Ramos (cell line): Measurements from ENCODE around the gene SLC26A11.
"Not testable (repeated sequence)": the region's sequence is repeated elsewhere in the genome, so short reads cannot be mapped to it uniquely, and the experiment has no call there.

ENCODE experiments used
- in situ Hi-C: fragments of 300-500 bp; cut with MboI; formaldehyde crosslinking; loops from one replicate; pipeline ENCODE4 v1.14.3; 2022; ENCODE audit warnings: low sequenced_read_pairs; ENCODE audit not compliant: unreplicated experiment

Gene SLC26A11

DNA sequence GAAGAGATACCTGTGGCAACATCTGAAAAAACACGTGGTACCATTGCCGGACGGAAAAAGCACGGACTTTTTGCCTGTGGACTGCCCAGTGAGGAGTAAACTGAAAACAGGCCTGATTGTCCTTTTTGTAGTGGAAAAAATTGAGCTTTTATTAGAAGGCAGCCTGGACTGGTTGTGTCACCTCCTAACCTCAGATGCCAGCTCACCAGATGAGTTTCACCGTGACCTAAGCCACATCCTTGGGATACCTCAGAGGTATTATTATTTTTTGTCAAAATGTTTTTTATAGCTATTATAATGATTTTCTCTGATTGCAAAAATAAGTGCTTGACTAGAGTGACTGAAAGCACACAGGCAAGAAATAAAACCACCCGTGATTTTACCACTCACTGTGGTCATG lies 75.3 kb downstream of the SLC26A11 start:
- in situ Hi-C loops, result no loop called here

DNA sequence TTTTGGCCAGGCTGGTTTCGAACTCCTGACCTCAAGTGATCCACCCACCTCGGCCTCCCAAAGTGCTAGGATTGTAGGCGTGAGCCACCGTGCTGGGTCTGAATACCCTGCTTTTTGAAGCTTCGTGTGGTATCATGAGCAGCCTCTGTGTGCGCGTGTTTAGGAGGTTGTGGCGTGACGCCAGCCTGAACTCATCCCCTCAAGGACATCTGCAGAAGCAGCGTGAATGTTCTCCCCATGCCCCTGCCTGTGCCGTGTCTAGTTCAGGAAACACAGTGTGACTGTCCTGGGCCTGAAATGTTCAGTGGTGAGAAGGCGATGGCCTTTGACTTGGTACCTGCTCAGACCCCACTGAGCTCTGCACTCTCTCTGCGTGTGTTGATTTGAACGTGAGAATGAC lies 76.0 kb downstream of the SLC26A11 start:
- in situ Hi-C loops, result no loop called here

DNA sequence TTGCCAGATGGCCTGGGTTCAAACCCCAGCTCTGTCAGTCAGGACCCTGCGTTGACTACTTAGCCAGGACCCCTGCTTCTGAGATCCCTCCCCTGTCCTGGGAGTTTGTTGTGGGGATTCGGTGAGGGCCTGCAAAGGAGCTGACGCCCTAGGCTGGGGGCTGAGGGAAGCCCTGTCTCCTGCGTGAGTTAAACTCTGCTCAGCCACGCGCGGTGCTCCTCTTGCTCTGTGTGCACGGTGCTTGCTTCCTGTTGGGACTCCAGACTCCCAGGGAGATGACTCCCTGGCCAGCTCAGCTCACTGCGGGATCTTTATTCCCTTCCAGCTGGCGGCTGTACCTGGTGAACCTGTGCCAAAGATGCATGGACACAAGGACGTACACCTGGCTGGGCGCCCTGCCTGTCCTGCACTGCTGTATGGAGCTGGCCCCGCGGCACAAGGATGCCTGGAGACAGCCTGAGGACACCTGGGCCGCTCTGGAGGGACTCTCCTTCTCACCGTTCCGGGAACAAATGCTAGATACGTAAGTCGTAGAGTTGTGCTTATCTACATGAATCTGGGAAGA lies 77.9 kb downstream of the SLC26A11 start:
- in situ Hi-C loops, result no loop called here

DNA sequence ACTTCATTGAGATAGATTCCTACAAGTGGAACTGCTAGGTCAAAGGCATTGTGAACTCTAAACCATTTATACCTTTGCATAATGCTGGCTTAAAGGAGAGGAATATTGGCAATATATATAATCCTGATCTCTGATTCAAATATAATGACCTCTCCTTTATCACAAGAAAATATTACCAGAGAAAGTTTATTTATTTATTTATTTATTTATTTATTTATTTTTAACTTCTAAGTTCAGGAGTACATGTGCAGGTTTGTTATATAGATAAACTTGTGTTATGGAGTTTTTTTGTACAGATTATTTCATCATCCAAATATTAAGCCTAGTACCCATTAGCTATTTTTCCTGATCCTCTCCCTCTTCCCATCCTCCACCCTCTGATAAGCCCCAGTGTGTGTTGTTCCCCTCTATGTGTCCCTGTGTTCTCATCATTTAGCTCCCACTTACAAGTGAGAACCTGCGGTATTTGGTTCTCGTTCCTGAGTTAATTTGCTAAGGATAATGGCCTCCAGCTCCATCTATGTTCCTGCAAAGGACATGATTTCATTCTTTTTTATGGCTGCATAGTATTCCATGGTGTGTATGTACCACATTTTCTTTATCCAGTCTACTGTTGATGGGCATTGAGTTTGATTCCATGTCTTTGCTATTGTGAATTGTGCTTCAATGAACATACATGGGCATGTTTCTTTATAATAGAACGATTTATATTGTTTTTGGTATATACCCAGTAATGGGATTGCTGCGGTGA lies 79.3 kb downstream of the SLC26A11 start:
- in situ Hi-C loops, result not testable (repeated sequence)

DNA sequence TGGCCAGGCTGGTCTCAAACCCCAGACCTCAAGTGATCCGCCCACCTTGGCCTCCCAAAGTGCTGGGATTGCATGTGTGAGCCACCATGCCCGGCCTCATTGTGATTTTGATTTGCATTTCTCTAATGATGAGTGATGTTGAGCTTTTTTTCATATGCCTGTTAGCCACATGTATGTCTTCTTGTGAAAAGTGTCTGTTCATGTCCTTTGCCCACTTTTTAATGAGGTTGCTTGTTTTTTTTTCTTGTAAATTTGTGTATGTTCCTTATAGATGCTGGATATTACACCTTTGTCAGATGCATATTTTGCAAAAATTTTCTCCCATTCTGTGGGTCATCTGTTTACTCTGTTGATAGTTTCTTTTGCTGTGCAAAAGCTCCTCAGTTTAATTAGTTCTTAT lies 80.5 kb downstream of the SLC26A11 start:
- in situ Hi-C loops, result not testable (repeated sequence)
